ENCODE measurements around the gene PIK3R4. TPM values are rescaled to one million over a fixed set of nuclear protein-coding genes. Genes with fewer than 3 reads are reported as not detected.

The PIK3R4 gene
- total RNA-seq, 1 experiment from 2014 or later: 31.9 TPM

GRCh38 chr3:130758624-130759369 is 12.2 kb upstream of the PIK3R4 start:
- H3K9me3 ChIP-seq (ENCODE audit: low read depth, low read length, poor library complexity, severe bottlenecking): no peaks in the 10 kb centered on the region
- TF ChIP-seq EZH2 (IDR thresholded peaks at IDR 0.05; ENCODE audit: borderline replicate concordance, low read depth, low read length, poor library complexity, severe bottlenecking) (no peak), CTCF (conservative IDR thresholded peaks at IDR 0.05; ENCODE audit: low read depth, low read length) (no peak)
- no TSS peak for BruUV-seq (replicated peaks)
- no peak for DNase-seq (ENCODE audit: low spot score)
- no peaks in the 10 kb centered on the region for H3K36me3 ChIP-seq (ENCODE audit: insufficient read depth, low read length, poor library complexity, severe bottlenecking)
- no peaks in the 10 kb centered on the region for H3K4me1 ChIP-seq (ENCODE audit: insufficient read depth, low read length, poor library complexity, severe bottlenecking)
- H3K27me3 ChIP-seq (replicated peaks; ENCODE audit: insufficient read depth, low read depth, low read length, poor library complexity): no peaks in the 10 kb centered on the region
- H3K27ac ChIP-seq (ENCODE audit: low read depth, low read length, poor library complexity, severe bottlenecking): no peak overlapping the region
- CTCF ChIA-PET: interaction anchor here (0.5 to 0.6 kb wide), 2 partner anchors 11 to 13 kb away, joined by 3 to 6 read pairs; no protein-coding TSS in a partner anchor
- POLR2A ChIA-PET (ENCODE audit: low non-redundant PET): no interaction called here
- intact Hi-C loops (cut with micrococcal nuclease; ENCODE audit: unreplicated experiment): loop anchor here (1.0 to 10.0 kb wide), 3 partner anchors 135 to 484 kb away; partner anchors contain the start of genes ASTE1 and NEK11
- no peak overlapping the region for H3K4me3 ChIP-seq (ENCODE audit: low read depth, low read length, poor library complexity, severe bottlenecking)

GRCh38 chr3:130757611-130758150 is 11.1 kb upstream of the PIK3R4 start:
- Histone ChIP-seq H3K4me3 (ENCODE audit: low read depth, low read length, poor library complexity, severe bottlenecking) (no peak overlapping the region), H3K4me1 (ENCODE audit: insufficient read depth, low read length, poor library complexity, severe bottlenecking) (no peaks in the 10 kb centered on the region), H3K36me3 (ENCODE audit: insufficient read depth, low read length, poor library complexity, severe bottlenecking) (no peaks in the 10 kb centered on the region), H3K27ac (ENCODE audit: low read depth, low read length, poor library complexity, severe bottlenecking) (no peak overlapping the region), H3K9me3 (ENCODE audit: low read depth, low read length, poor library complexity, severe bottlenecking) (no peaks in the 10 kb centered on the region), H3K27me3 (replicated peaks; ENCODE audit: insufficient read depth, low read depth, low read length, poor library complexity) (no peaks in the 10 kb centered on the region)
- ChIA-PET POLR2A (ENCODE audit: low non-redundant PET) (no interaction called here), CTCF (no interaction called here)
- intact Hi-C loops (cut with micrococcal nuclease; ENCODE audit: unreplicated experiment): loop anchor here (5.0 to 10.0 kb wide), 2 partner anchors 270 to 483 kb away; partner anchors contain the start of genes ASTE1 and NEK11
- no TSS peak for BruUV-seq (replicated peaks)
- TF ChIP-seq CTCF (conservative IDR thresholded peaks at IDR 0.05; ENCODE audit: low read depth, low read length) (no peak), EZH2 (IDR thresholded peaks at IDR 0.05; ENCODE audit: borderline replicate concordance, low read depth, low read length, poor library complexity, severe bottlenecking) (no peak)
- DNase-seq (ENCODE audit: low spot score): no peak

- no peak overlapping the region for H3K27ac ChIP-seq (ENCODE audit: low read depth, low read length, poor library complexity, severe bottlenecking)
- DNase-seq (ENCODE audit: low spot score): no peak
- H3K27me3 ChIP-seq (replicated peaks; ENCODE audit: insufficient read depth, low read depth, low read length, poor library complexity): no peaks in the 10 kb centered on the region
- intact Hi-C loops (cut with micrococcal nuclease; ENCODE audit: unreplicated experiment): loop anchor here (5.0 to 10.0 kb wide), 2 partner anchors 272 to 481 kb away; partner anchors contain the start of genes ASTE1 and NEK11
- ChIA-PET CTCF (no interaction called here), POLR2A (ENCODE audit: low non-redundant PET) (no interaction called here)
- BruUV-seq (replicated peaks): no TSS peak
- no peaks in the 10 kb centered on the region for H3K36me3 ChIP-seq (ENCODE audit: insufficient read depth, low read length, poor library complexity, severe bottlenecking)
- H3K4me3 ChIP-seq (ENCODE audit: low read depth, low read length, poor library complexity, severe bottlenecking): no peak overlapping the region
- no peaks in the 10 kb centered on the region for H3K4me1 ChIP-seq (ENCODE audit: insufficient read depth, low read length, poor library complexity, severe bottlenecking)
- no peaks in the 10 kb centered on the region for H3K9me3 ChIP-seq (ENCODE audit: low read depth, low read length, poor library complexity, severe bottlenecking)
- TF ChIP-seq EZH2 (IDR thresholded peaks at IDR 0.05; ENCODE audit: borderline replicate concordance, low read depth, low read length, poor library complexity, severe bottlenecking) (no peak), CTCF (conservative IDR thresholded peaks at IDR 0.05; ENCODE audit: low read depth, low read length) (no peak)
These were observed 9.0 kb upstream of the PIK3R4 start for GRCh38 chr3:130755666-130756065.
